HUES48 (cell line): ENCODE measurements around the gene FGD4.

Source experiments
- H3K27ac ChIP-seq: one replicate; pipeline ENCODE4 v1.7.0; 2013; ENCODE audit warnings: low read depth, low read length, inconsistent platforms
- H3K27me3 ChIP-seq: 2 replicates; pipeline ENCODE4 v1.6.1; 2013; ENCODE audit warnings: mild to moderate bottlenecking, low read length; ENCODE audit not compliant: control insufficient read depth, insufficient read depth
- H3K36me3 ChIP-seq: 2 replicates; pipeline ENCODE4 v1.6.1; 2013; ENCODE audit warnings: low read length; ENCODE audit not compliant: control insufficient read depth, insufficient read depth
- H3K4me1 ChIP-seq: 2 replicates; pipeline ENCODE4 v1.6.1; 2013; ENCODE audit warnings: mild to moderate bottlenecking, low read length; ENCODE audit not compliant: control insufficient read depth, insufficient read depth
- H3K4me3 ChIP-seq: 2 replicates; pipeline ENCODE4 v1.5.1; 2013; ENCODE audit warnings: mild to moderate bottlenecking, low read depth, low read length
- H3K9ac ChIP-seq: 2 replicates; pipeline ENCODE4 v1.6.1; 2013; ENCODE audit warnings: mild to moderate bottlenecking, low read depth, low read length, moderate library complexity
- H3K9me3 ChIP-seq: 2 replicates; pipeline ENCODE4 v1.6.1; 2013; ENCODE audit warnings: low read length; ENCODE audit not compliant: control insufficient read depth, insufficient read depth

The FGD4 gene

GRCh38 chr12:32402946-32403345 is 3.6 kb downstream of the FGD4 start:
- no peak overlapping the region for H3K27ac ChIP-seq
- H3K9me3 ChIP-seq, result no peaks in the 10 kb centered on the region
- H3K27me3 ChIP-seq, result no peaks in the 10 kb centered on the region
- no peak overlapping the region for H3K9ac ChIP-seq
- H3K4me1 ChIP-seq, result peaks cover 10% of the 10 kb centered on the region; the same call in 1 of the 2 replicates
- peaks cover 14% of the 10 kb centered on the region for H3K36me3 ChIP-seq
- no peak overlapping the region; the same call in 1 of the 2 replicates for H3K4me3 ChIP-seq

GRCh38 chr12:32407795-32408194 is 8.4 kb downstream of the FGD4 start:
- Histone ChIP-seq H3K9me3 (no peaks in the 10 kb centered on the region), H3K4me1 (0 out of 2 replicates have a peak, but pooled peaks cover 2% of the 10 kb centered on the region), H3K4me3 (no peak overlapping the region), H3K27me3 (no peaks in the 10 kb centered on the region), H3K27ac (no peak overlapping the region), H3K36me3 (peaks cover 30% of the 10 kb centered on the region), H3K9ac (no peak overlapping the region)

GRCh38 chr12:32413412-32413811 is 14.1 kb downstream of the FGD4 start:
- Histone ChIP-seq H3K9me3 (no peaks in the 10 kb centered on the region), H3K4me3 (no peak overlapping the region), H3K4me1 (peaks cover 9% of the 10 kb centered on the region), H3K36me3 (peaks cover 24% of the 10 kb centered on the region), H3K27ac (no peak overlapping the region), H3K9ac (no peak overlapping the region), H3K27me3 (no peaks in the 10 kb centered on the region)

GRCh38 chr12:32418221-32418620 is 18.9 kb downstream of the FGD4 start:
- peak overlapping the region; percentile 76 for H3K27ac ChIP-seq
- peaks cover 17% of the 10 kb centered on the region for H3K36me3 ChIP-seq
- H3K27me3 ChIP-seq, result no peaks in the 10 kb centered on the region
- no peaks in the 10 kb centered on the region for H3K9me3 ChIP-seq
- H3K9ac ChIP-seq, result no peak overlapping the region
- H3K4me3 ChIP-seq, result no peak overlapping the region
- peaks cover 26% of the 10 kb centered on the region for H3K4me1 ChIP-seq

GRCh38 chr12:32418903-32419519 is 19.7 kb downstream of the FGD4 start:
- no peak overlapping the region for H3K9ac ChIP-seq
- H3K4me3 ChIP-seq, result no peak overlapping the region
- H3K27me3 ChIP-seq, result no peaks in the 10 kb centered on the region
- H3K4me1 ChIP-seq, result peaks cover 26% of the 10 kb centered on the region
- peak overlapping the region; percentile 76 for H3K27ac ChIP-seq
- H3K9me3 ChIP-seq, result no peaks in the 10 kb centered on the region
- peaks cover 17% of the 10 kb centered on the region for H3K36me3 ChIP-seq

- H3K27ac ChIP-seq, result peak overlapping the region; percentile 76
- peaks cover 26% of the 10 kb centered on the region for H3K4me1 ChIP-seq
- no peak overlapping the region for H3K4me3 ChIP-seq
- no peaks in the 10 kb centered on the region for H3K27me3 ChIP-seq
- peaks cover 17% of the 10 kb centered on the region for H3K36me3 ChIP-seq
- H3K9me3 ChIP-seq, result no peaks in the 10 kb centered on the region
- H3K9ac ChIP-seq, result no peak overlapping the region
Observed at GRCh38 chr12:32419520-32419960, 20.2 kb downstream of the FGD4 start.

GRCh38 chr12:32420356-32420755 is 21.0 kb downstream of the FGD4 start:
- H3K27me3 ChIP-seq, result no peaks in the 10 kb centered on the region
- H3K36me3 ChIP-seq, result peaks cover 17% of the 10 kb centered on the region
- H3K4me3 ChIP-seq, result no peak overlapping the region
- no peak overlapping the region for H3K27ac ChIP-seq
- peaks cover 22% of the 10 kb centered on the region for H3K4me1 ChIP-seq
- H3K9me3 ChIP-seq, result no peaks in the 10 kb centered on the region
- H3K9ac ChIP-seq, result no peak overlapping the region

- no peaks in the 10 kb centered on the region for H3K27me3 ChIP-seq
- no peak overlapping the region for H3K27ac ChIP-seq
- H3K9ac ChIP-seq, result no peak overlapping the region
- peaks cover 4% of the 10 kb centered on the region for H3K9me3 ChIP-seq
- H3K4me3 ChIP-seq, result no peak overlapping the region
- H3K4me1 ChIP-seq, result peaks cover 15% of the 10 kb centered on the region
- H3K36me3 ChIP-seq, result peaks cover 14% of the 10 kb centered on the region
Observed at GRCh38 chr12:32423559-32423958, 24.2 kb downstream of the FGD4 start.

- Histone ChIP-seq H3K27me3 (no peaks in the 10 kb centered on the region), H3K9me3 (peaks cover 5% of the 10 kb centered on the region), H3K36me3 (no peaks in the 10 kb centered on the region), H3K4me3 (no peak overlapping the region), H3K27ac (no peak overlapping the region), H3K4me1 (peaks cover 19% of the 10 kb centered on the region), H3K9ac (no peak overlapping the region)
Observed at GRCh38 chr12:32431025-32431424, 31.7 kb downstream of the FGD4 start.

GRCh38 chr12:32435921-32436705 is 36.8 kb downstream of the FGD4 start:
- H3K27me3 ChIP-seq, result no peaks in the 10 kb centered on the region
- H3K9me3 ChIP-seq, result no peaks in the 10 kb centered on the region
- peaks cover 12% of the 10 kb centered on the region for H3K36me3 ChIP-seq
- no peak overlapping the region for H3K9ac ChIP-seq
- H3K4me1 ChIP-seq, result peaks cover 38% of the 10 kb centered on the region
- H3K27ac ChIP-seq, result peak overlapping the region; percentile 52
- H3K4me3 ChIP-seq, result no peak overlapping the region

- Histone ChIP-seq H3K27me3 (no peaks in the 10 kb centered on the region), H3K36me3 (peaks cover 12% of the 10 kb centered on the region), H3K9ac (no peak overlapping the region), H3K4me3 (no peak overlapping the region), H3K9me3 (no peaks in the 10 kb centered on the region), H3K27ac (peak overlapping the region; percentile 75), H3K4me1 (peaks cover 44% of the 10 kb centered on the region)
Observed at GRCh38 chr12:32437095-32437515, 37.7 kb downstream of the FGD4 start.
